ENCODE results near the gene DUSP3.

- TF ChIP-seq, protein P1, sequence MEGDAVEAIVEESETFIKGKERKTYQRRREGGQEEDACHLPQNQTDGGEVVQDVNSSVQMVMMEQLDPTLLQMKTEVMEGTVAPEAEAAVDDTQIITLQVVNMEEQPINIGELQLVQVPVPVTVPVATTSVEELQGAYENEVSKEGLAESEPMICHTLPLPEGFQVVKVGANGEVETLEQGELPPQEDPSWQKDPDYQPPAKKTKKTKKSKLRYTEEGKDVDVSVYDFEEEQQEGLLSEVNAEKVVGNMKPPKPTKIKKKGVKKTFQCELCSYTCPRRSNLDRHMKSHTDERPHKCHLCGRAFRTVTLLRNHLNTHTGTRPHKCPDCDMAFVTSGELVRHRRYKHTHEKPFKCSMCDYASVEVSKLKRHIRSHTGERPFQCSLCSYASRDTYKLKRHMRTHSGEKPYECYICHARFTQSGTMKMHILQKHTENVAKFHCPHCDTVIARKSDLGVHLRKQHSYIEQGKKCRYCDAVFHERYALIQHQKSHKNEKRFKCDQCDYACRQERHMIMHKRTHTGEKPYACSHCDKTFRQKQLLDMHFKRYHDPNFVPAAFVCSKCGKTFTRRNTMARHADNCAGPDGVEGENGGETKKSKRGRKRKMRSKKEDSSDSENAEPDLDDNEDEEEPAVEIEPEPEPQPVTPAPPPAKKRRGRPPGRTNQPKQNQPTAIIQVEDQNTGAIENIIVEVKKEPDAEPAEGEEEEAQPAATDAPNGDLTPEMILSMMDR (IDR thresholded peaks at IDR 0.05): no peak
- TF ChIP-seq POLR2A (IDR thresholded peaks at IDR 0.05) (no peak), EP300 (IDR thresholded peaks at IDR 0.05) (no peak), POLR2AphosphoS5 (IDR thresholded peaks at IDR 0.05) (peak; percentile 48 to 90 (median 84))
Observed at GRCh38 chr17:43720311-43721060, 58.3 kb downstream of the DUSP3 start.
